OCI-LY7 (cell line): ENCODE measurements around the gene FHIT. TPM values are rescaled to one million over a fixed set of nuclear protein-coding genes. Genes with fewer than 3 reads are reported as not detected.

Experiments used
- BruUV-seq: library from RNA; stranded (reverse); fragments of 400-500 nt; replicated peaks from 2 replicates; lab custom pipeline; 2021; lab: Mats Ljungman, UMichigan
- CTCF ChIA-PET: fragments of 300-600 bp; sonication (Branson Sonifier 250); formaldehyde crosslinking; loops from one replicate; lab custom pipeline; 2022; ENCODE audit warnings: antibody characterized with exemption; ENCODE audit not compliant: unreplicated experiment; lab: Charles Lee
- POLR2A ChIA-PET: fragments of 300-600 bp; sonication (Branson Sonifier 250); formaldehyde crosslinking; loops from one replicate; lab custom pipeline; 2022; ENCODE audit warnings: antibody characterized with exemption; lab: Charles Lee
- DNase-seq: peaks from one replicate; pipeline ENCODE4 v3.0.0-alpha.2; 2015; ENCODE audit warnings: low spot score
- H2AFZ ChIP-seq: fragments of 200-600 bp; sonication (generic), shearing (Covaris generic); 2 replicates; pipeline ENCODE4 v1.6.1; 2014; ENCODE audit warnings: mild to moderate bottlenecking, antibody characterized with exemption, low read length, moderate library complexity
- H3K27ac ChIP-seq: fragments of 200-600 bp; sonication (generic); 2 replicates; pipeline ENCODE4 v1.5.1; 2014; ENCODE audit warnings: mixed run types, low read depth, mild to moderate bottlenecking, moderate library complexity, low read length, inconsistent platforms; ENCODE audit not compliant: poor library complexity, severe bottlenecking
- H3K36me3 ChIP-seq: fragments of 200-600 bp; sonication (generic); 2 replicates; pipeline ENCODE4 v1.6.1; 2014; ENCODE audit warnings: mild to moderate bottlenecking, antibody characterized with exemption, low read length, moderate library complexity, mixed read lengths; ENCODE audit not compliant: insufficient read depth
- H3K4me1 ChIP-seq: fragments of 200-600 bp; sonication (generic); 2 replicates; pipeline ENCODE4 v1.5.1; 2014; ENCODE audit warnings: mild to moderate bottlenecking, low read length; ENCODE audit not compliant: insufficient read depth, poor library complexity, severe bottlenecking
- H3K4me2 ChIP-seq: fragments of 200-600 bp; sonication (generic); 2 replicates; pipeline ENCODE4 v1.6.1; 2014; ENCODE audit warnings: mild to moderate bottlenecking, low read length
- H3K4me3 ChIP-seq: fragments of 200-600 bp; sonication (generic); 2 replicates; pipeline ENCODE4 v1.5.1; 2014; ENCODE audit warnings: mild to moderate bottlenecking, low read depth, low read length; ENCODE audit not compliant: poor library complexity, severe bottlenecking
- H3K79me2 ChIP-seq: fragments of 200-600 bp; sonication (generic); 2 replicates; pipeline ENCODE4 v1.6.1; 2016; ENCODE audit warnings: low read depth, mild to moderate bottlenecking, low read length, moderate library complexity, mixed read lengths; ENCODE audit not compliant: insufficient read depth
- H3K9me2 ChIP-seq: fragments of 200-600 bp; sonication (generic); 2 replicates; pipeline ENCODE4 v1.6.1; 2016; ENCODE audit warnings: mild to moderate bottlenecking, low read length, mixed read lengths; ENCODE audit not compliant: insufficient read depth
- H3K9me3 ChIP-seq: fragments of 200-600 bp; sonication (generic); 2 replicates; pipeline ENCODE4 v1.6.1; 2014; ENCODE audit warnings: mild to moderate bottlenecking, mixed run types, low read length, mixed read lengths
- H4K20me1 ChIP-seq: fragments of 200-600 bp; sonication (generic); 2 replicates; pipeline ENCODE4 v1.6.1; 2014; ENCODE audit warnings: mild to moderate bottlenecking, antibody characterized with exemption, low read length, moderate library complexity, mixed read lengths; ENCODE audit not compliant: insufficient read depth
- EZH2phosphoT487 ChIP-seq: fragments of 200-600 bp; sonication (generic); IDR thresholded peaks from 2 replicates; pipeline ENCODE4 v1.6.1; 2018; ENCODE audit warnings: low read depth, borderline replicate concordance, mild to moderate bottlenecking, mixed run types, antibody characterized with exemption, low read length, moderate library complexity, mixed read lengths
- intact Hi-C: fragments of 100-400 bp; cut with micrococcal nuclease; formaldehyde crosslinking; loops from one replicate; pipeline ENCODE4 v1.10.0; 2022; ENCODE audit not compliant: unreplicated experiment
- total RNA-seq, 2 experiments: library from RNA; depleted of rRNA in 1 of 2; stranded (reverse); fragments of >200 nt in 1 of 2; shearing (Covaris generic) in 1 of 2; gene quantifications; 2 replicates each; pipeline ENCODE4 v1.2.3, GENCODE V29; 2014 to 2022
- TF ChIP-seq, protein P1 (sequence below): fragments of 200-600 bp; sonication (generic); conservative IDR thresholded peaks from 2 replicates; pipeline ENCODE4 v1.5.1; 2014; ENCODE audit warnings: mild to moderate bottlenecking, antibody characterized with exemption, low read length, moderate library complexity, mixed read lengths

Gene FHIT
- total RNA-seq, 2 experiments from 2014 or later: 5.0 to 10.9 TPM

DNA sequence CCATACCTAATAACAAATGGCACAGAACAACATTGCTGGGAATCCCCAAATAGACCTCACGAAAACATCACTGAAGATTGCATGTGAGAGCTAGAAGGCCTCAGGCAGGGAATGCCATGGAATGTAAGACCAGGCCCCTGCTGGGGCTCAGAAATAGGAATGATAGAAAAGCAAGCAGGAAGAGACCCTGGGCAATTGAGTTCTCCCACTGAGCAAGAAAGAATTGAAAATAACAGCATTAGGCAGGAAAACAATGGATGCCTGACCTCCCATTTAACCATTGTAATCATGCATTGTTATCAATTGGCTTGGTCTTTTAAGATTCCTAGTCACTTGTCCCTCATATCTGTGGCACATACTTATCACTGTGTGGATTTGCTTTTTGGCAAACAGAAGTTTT is 581.6 kb downstream of the FHIT start:
- Histone ChIP-seq H3K9me2 (no peaks in the 10 kb centered on the region), H3K27ac (no peak overlapping the region), H3K36me3 (no peaks in the 10 kb centered on the region), H2AFZ (no peak overlapping the region), H3K79me2 (no peaks in the 10 kb centered on the region), H4K20me1 (no peaks in the 10 kb centered on the region), H3K9me3 (no peaks in the 10 kb centered on the region), H3K4me2 (no peak overlapping the region), H3K4me3 (no peak overlapping the region), H3K4me1 (no peaks in the 10 kb centered on the region)
- CTCF ChIA-PET: no interaction called here
- DNase-seq: no peak
- BruUV-seq: no TSS peak
- TF ChIP-seq EZH2phosphoT487: no peak
- TF ChIP-seq, protein P1, sequence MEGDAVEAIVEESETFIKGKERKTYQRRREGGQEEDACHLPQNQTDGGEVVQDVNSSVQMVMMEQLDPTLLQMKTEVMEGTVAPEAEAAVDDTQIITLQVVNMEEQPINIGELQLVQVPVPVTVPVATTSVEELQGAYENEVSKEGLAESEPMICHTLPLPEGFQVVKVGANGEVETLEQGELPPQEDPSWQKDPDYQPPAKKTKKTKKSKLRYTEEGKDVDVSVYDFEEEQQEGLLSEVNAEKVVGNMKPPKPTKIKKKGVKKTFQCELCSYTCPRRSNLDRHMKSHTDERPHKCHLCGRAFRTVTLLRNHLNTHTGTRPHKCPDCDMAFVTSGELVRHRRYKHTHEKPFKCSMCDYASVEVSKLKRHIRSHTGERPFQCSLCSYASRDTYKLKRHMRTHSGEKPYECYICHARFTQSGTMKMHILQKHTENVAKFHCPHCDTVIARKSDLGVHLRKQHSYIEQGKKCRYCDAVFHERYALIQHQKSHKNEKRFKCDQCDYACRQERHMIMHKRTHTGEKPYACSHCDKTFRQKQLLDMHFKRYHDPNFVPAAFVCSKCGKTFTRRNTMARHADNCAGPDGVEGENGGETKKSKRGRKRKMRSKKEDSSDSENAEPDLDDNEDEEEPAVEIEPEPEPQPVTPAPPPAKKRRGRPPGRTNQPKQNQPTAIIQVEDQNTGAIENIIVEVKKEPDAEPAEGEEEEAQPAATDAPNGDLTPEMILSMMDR: no peak
- intact Hi-C loops: no loop called here
- POLR2A ChIA-PET: no interaction called here

DNA sequence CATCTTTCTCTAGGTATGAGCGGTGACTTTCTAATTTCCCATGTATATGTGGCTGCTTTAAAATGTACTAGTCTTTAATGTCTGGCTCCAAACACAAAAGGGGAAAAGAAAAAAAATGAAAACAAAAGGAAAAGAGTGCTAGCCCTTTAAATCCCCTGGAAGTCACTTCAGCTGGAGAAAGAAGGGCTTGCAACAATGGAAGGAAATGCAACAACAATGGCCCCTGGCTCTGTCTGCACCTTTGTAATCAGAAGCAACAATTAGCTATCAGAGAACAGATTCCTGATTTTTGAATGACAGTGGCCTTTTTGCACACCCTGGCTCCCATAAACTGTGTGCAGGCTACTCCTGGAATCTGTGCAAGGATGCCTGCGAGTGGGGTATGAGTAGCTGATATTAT is 591.2 kb downstream of the FHIT start:
- no peak for DNase-seq
- intact Hi-C loops: no loop called here
- no peak overlapping the region for H2AFZ ChIP-seq
- no peak overlapping the region for H3K4me3 ChIP-seq
- no peaks in the 10 kb centered on the region for H3K36me3 ChIP-seq
- H3K4me1 ChIP-seq: no peaks in the 10 kb centered on the region
- no TSS peak for BruUV-seq
- CTCF ChIA-PET: no interaction called here
- no peaks in the 10 kb centered on the region for H3K9me2 ChIP-seq
- TF ChIP-seq, protein P1: no peak
- no peak for TF ChIP-seq EZH2phosphoT487
- no peaks in the 10 kb centered on the region for H3K9me3 ChIP-seq
- H4K20me1 ChIP-seq: no peaks in the 10 kb centered on the region
- no peak overlapping the region for H3K4me2 ChIP-seq
- no peaks in the 10 kb centered on the region for H3K79me2 ChIP-seq
- POLR2A ChIA-PET: no interaction called here
- H3K27ac ChIP-seq: no peak overlapping the region

DNA sequence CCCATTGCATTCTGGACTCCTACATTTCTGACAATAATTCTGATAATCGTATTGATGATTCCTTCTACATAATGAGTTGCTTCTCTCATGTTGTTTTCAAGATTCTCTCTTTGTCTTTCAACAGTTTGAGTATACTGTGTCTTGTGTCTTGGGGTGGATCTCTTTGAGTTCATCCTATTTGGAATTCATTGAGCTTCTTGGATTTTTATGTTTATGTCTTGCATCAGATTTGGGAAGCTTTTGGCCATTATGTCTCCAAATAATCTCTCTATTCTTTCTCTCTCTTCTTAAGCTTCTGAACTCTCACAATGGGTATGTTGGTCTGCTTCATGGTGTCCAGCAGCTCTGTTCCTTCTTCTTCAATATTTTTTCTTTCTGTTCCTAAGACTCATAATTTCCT is 592.2 kb downstream of the FHIT start:
- Histone ChIP-seq H2AFZ (no peak overlapping the region), H4K20me1 (no peaks in the 10 kb centered on the region), H3K4me3 (no peak overlapping the region), H3K27ac (no peak overlapping the region), H3K79me2 (no peaks in the 10 kb centered on the region), H3K9me2 (no peaks in the 10 kb centered on the region), H3K4me2 (no peak overlapping the region), H3K36me3 (no peaks in the 10 kb centered on the region), H3K4me1 (no peaks in the 10 kb centered on the region), H3K9me3 (no peaks in the 10 kb centered on the region)
- POLR2A ChIA-PET: no interaction called here
- TF ChIP-seq, protein P1: no peak
- TF ChIP-seq EZH2phosphoT487: no peak
- CTCF ChIA-PET: no interaction called here
- no TSS peak for BruUV-seq
- intact Hi-C loops: no loop called here
- DNase-seq: no peak
